Measurements from ENCODE around the gene ZNF417. TPM values are rescaled to one million over a fixed set of nuclear protein-coding genes. Genes with fewer than 3 reads are reported as not detected.
"Not testable (repeated sequence)": the region's sequence is repeated elsewhere in the genome, so short reads cannot be mapped to it uniquely, and the experiment has no call there.

Gene ZNF417
- polyA plus RNA-seq, 2 of the 4 experiments (the other 2 are of a cell fraction): 5.9 to 8.0 TPM

DNA sequence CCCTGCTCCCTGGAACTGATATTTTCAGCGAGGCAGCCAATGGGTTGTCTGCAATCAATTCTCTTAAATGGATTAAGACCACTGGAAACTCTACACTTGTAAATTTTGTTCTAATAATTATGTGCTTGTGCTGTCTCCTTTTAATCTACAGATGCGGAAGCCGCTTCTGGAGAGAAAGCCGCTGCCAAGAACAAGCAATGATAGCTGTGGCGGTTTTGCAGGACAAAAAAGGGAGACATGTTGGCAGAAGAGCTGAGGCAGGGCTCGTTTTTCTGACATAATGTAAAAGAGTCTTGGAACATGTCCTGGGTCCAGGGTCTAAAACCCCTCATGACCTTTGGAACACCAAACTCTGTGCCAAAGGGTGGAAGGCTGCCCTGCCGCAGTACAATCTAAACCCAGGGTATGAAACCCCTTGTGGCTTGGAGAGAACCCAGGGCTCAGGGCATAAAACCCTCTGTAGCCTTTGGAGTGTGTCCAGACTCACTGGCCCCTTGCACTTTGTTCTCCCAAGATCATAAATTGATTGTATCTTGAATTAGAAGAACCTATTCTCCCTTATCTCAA lies 12.7 kb downstream of the ZNF417 start (continued):
- TF ChIP-seq CTCF (IDR thresholded peaks at IDR 0.05): no peak
- TF ChIP-seq GATA3 (IDR thresholded peaks at IDR 0.05; ENCODE audit: borderline replicate concordance): no peak
- TF ChIP-seq JUNB (IDR thresholded peaks at IDR 0.05): no peak
- TF ChIP-seq KDM1A (IDR thresholded peaks at IDR 0.05; ENCODE audit: low read depth): no peak
- TF ChIP-seq SMC3 (IDR thresholded peaks at IDR 0.05): no peak
- TF ChIP-seq HES2 (IDR thresholded peaks at IDR 0.05): no peak
- no peak for TF ChIP-seq EHF (CRISPR knock-in tag; IDR thresholded peaks at IDR 0.05)

- CTCF ChIA-PET: no interaction called here
- Histone ChIP-seq H3K4me2 (no peak overlapping the region), H3K27ac (no peak overlapping the region), H3K9me3 (peaks cover 76% of the 10 kb centered on the region), H3K4me1 (no peaks in the 10 kb centered on the region), H3K4me3 (no peak overlapping the region)
- ATAC-seq (no peak), DNase-seq (ENCODE audit: low read depth in 1 of 2, low spot score in 1 of 2) (no peak), FAIRE-seq (no peak)
- TF ChIP-seq HOXB13 (CRISPR knock-in tag; IDR thresholded peaks at IDR 0.05; ENCODE audit: low read depth) (no peak), CHD2 (IDR thresholded peaks at IDR 0.05; ENCODE audit: low read length, partially characterized antibody) (no peak), TP53 (CRISPR knock-in tag; IDR thresholded peaks at IDR 0.05) (no peak), HOXA7 (CRISPR knock-in tag; IDR thresholded peaks at IDR 0.05) (no peak), POLR2A (IDR thresholded peaks at IDR 0.05; ENCODE audit: low read length) (no peak), RFX5 (IDR thresholded peaks at IDR 0.05) (no peak), ZFP36 (IDR thresholded peaks at IDR 0.05; ENCODE audit: borderline replicate concordance, partially characterized antibody) (no peak), ZNF302 (CRISPR knock-in tag; IDR thresholded peaks at IDR 0.05) (no peak), KDM5A (IDR thresholded peaks at IDR 0.05) (no peak)
- TF ChIP-seq, protein P1, sequence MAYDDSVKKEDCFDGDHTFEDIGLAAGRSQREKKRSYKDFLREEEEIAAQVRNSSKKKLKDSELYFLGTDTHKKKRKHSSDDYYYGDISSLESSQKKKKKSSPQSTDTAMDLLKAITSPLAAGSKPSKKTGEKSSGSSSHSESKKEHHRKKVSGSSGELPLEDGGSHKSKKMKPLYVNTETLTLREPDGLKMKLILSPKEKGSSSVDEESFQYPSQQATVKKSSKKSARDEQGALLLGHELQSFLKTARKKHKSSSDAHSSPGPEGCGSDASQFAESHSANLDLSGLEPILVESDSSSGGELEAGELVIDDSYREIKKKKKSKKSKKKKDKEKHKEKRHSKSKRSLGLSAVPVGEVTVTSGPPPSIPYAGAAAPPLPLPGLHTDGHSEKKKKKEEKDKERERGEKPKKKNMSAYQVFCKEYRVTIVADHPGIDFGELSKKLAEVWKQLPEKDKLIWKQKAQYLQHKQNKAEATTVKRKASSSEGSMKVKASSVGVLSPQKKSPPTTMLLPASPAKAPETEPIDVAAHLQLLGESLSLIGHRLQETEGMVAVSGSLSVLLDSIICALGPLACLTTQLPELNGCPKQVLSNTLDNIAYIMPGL (CRISPR knock-in tag; IDR thresholded peaks at IDR 0.05; ENCODE audit: borderline replicate concordance): no peak
- 64% methylated on average over 5 of the region's 5 CpGs for WGBS (ENCODE audit: missing lambda C conversion rate)
- POLR2A ChIA-PET: no interaction called here
Measured at GRCh38 chr19:57900311-57900710, 16.1 kb downstream of the ZNF417 start.

DNA sequence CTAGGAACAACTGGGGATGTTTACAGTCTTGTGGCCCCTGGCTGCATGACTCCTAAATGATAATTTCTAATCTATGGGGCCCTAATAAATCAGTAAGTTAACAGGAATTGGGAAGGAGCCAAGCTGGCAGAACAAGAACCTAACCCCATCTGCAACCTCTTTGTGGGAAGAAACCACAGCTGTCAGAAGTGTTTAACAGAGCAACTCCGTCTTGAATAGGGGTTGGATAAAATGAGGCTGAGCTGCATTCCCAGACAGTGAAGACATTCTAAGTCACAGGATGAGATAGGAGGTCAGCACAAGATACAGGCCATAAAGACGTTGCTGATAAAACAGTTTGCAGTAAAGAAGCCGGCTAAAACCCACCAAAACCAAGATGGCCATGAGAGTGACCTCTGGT lies 25.7 kb downstream of the ZNF417 start:
- ATAC-seq; FAIRE-seq; CTCF ChIA-PET; H3K4me1 ChIP-seq; DNase-seq (ENCODE audit: low read depth in 1 of 2, low spot score in 1 of 2); H3K4me3 ChIP-seq; POLR2A ChIA-PET; H3K4me2 ChIP-seq; H3K27ac ChIP-seq: not testable (repeated sequence)
- H3K9me3 ChIP-seq: peaks cover 82% of the 10 kb centered on the region
- 49% methylated on average over 3 of the region's 3 CpGs for WGBS (ENCODE audit: missing lambda C conversion rate)

- DNase-seq (ENCODE audit: low read depth in 1 of 2, low spot score in 1 of 2) (peak; percentile 10 to 85), FAIRE-seq (no peak), ATAC-seq (peak; percentile 24 to 93; a peak in 3 of 6 replicates)
- H3K4me2 ChIP-seq: peak within 1 kb of the TSS; percentile 29; the same call in 1 of the 3 replicates
- no peak within 1 kb of the TSS for H3K27ac ChIP-seq
- no peaks in the 10 kb centered on the region for H3K4me1 ChIP-seq
- ChIA-PET CTCF (interaction anchor here (0.8 to 1.4 kb wide), 2 partner anchors 8 to 9 kb away, joined by 3 to 4 read pairs; no protein-coding TSS in a partner anchor), POLR2A (no interaction called here)
- H3K4me3 ChIP-seq: peak within 1 kb of the TSS; percentile 23; the same call in 2 of the 3 replicates
- H3K9me3 ChIP-seq: peaks cover 84% of the 10 kb centered on the region
- WGBS (ENCODE audit: missing lambda C conversion rate): 8% methylated on average over 41 of the region's 43 CpGs
- TF ChIP-seq RAD21 (conservative IDR thresholded peaks at IDR 0.05 in 1 of 2, IDR thresholded peaks at IDR 0.05 in 1 of 2) (0 out of 5 replicates have a peak, but pooled peaks of 1 of the 2 experiments have one; percentile 10), JUN (IDR thresholded peaks at IDR 0.05) (no peak), ZC3H11A (IDR thresholded peaks at IDR 0.05) (no peak), EHF (CRISPR knock-in tag; IDR thresholded peaks at IDR 0.05) (no peak), MAZ (IDR thresholded peaks at IDR 0.05; ENCODE audit: borderline replicate concordance, low read depth, low read length) (no peak), HES2 (IDR thresholded peaks at IDR 0.05) (no peak), POLR2A (IDR thresholded peaks at IDR 0.05; ENCODE audit: low read length) (no peak), SREBF2 (IDR thresholded peaks at IDR 0.05) (no peak), CTCF (IDR thresholded peaks at IDR 0.05) (0 out of 3 replicates have a peak, but pooled peaks have one; percentile 10), ZNF302 (CRISPR knock-in tag; IDR thresholded peaks at IDR 0.05) (no peak), BCL3 (IDR thresholded peaks at IDR 0.05) (no peak)
Measured at GRCh38 chr19:57888560-57889231, 27.7 kb downstream of the ZNF417 start, which contains the start of gene ZNF814. TSS of gene ZNF814 (minus strand) at chr19:57889037. CDS start at chr19:57888802, 235 bp downstream.

Data from A549 (cell line).